GM18873 (cell line): ENCODE measurements around the gene SMOC1.

Source experiments
- ATAC-seq: cut with Tn5 transposase; IDR thresholded peaks from one replicate; pipeline ENCODE4 v1.9.1; 2021; ENCODE audit warnings: mild to moderate bottlenecking, moderate library complexity, moderate number of reproducible peaks; ENCODE audit not compliant: unreplicated experiment, low FRiP score

The SMOC1 gene

DNA sequence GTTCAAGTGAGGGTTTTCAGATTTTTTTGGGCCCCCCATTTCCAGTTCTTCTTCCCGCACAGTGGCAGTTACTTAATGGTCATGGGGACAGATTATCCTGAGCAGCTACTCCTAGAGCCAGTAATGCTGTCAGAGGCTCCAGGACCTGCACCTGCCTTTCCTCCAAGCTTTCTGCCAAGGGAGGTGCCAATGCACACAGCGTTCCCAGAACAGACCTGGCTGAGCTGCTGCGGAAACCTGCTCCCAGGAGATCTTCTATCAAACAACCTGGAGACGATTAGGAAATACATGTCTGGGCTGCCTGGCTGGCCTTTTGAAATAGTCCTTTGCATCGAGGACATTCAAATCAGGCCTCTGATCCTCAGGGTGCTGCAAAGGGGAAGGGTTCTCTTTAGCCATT lies 188.6 kb downstream of the SMOC1 start:
- ATAC-seq: no peak

DNA sequence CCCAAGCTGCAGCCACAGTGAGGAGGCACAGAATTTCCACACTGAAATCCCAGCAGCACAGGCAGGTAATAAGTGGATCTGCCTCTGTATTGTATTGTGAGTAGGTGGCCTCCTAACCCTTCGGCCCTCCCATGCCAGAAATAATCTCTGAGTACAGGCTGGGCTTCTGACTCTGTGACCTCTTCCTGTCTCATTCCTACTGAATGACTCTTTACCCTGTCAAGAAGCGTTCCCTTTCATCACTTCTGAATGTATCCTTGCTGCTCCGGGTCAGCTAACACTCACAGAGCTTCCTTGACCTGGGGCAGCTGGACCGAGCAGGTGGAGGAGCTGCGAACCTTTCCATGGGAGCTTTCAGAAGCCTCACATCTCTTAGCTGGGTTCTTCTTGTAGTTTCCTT lies 190.0 kb downstream of the SMOC1 start:
- ATAC-seq: no peak

DNA sequence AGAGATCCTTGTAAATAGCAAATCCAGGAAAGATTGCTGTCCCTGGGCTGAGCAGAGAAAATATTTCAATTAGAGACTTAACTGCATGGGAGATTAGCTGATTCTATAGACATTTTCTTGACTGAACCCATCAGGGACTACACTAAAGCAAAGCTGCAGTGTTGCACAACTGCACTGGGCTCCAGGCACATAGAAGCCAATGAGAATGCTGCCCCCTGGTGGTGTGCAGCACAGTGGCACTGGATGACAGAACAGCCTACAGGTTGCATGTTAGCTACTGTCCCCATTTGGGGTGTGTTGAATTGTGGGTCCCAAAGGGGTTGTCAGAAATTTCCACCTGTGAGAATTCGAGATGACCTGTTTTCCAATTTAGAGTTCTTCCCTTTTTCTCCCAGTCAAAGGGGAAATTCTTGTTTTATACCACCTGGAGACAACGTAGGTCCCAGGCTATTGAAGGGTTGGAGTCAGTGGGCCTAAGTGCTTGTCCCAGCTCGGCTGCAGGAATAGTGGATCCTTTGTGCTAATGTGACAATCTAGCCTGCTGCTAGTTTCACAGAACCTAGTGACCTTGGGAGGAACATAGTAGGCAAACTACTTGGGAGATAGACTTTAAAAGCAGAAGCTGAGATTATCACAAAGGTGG lies 194.8 kb downstream of the SMOC1 start:
- no peak for ATAC-seq

DNA sequence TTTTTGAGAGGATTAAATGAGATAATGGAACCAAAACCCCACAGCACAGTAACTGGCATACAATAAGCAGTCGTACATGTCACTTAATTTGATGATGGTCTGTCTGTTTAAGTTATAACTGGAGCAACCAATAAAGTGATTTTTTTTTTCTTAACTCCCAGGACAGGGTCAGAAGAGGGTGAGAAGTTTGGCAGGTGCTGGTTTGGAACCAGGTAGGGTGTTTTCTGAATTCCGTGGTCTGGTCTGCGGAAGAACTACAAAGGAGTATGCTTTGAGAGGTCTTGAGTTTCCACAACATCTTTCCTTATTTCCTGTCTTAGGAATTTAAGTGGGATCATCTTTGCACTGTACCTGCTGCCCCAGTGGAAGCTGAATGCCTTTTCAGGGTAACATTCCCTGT lies 197.8 kb downstream of the SMOC1 start:
- no peak for ATAC-seq

DNA sequence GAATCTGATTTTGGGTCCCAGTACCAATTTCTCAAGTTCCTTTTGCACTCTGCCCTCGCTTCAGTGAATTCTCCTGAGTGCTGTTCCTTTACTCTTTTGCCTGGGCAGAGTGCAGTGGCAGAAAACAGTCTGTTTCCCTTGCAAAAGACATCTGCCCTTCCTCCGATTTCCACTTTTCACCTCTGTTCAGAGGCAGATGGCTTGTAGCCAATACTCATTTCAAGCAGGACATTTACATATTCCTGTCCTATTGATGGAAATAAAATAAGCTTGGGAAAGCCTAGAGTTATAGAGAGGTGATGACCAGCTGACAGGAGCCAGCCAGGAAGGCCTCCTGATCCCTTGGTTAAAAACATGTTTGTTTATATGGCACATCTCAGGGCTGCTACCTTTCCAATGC lies 198.5 kb downstream of the SMOC1 start:
- ATAC-seq: no peak

DNA sequence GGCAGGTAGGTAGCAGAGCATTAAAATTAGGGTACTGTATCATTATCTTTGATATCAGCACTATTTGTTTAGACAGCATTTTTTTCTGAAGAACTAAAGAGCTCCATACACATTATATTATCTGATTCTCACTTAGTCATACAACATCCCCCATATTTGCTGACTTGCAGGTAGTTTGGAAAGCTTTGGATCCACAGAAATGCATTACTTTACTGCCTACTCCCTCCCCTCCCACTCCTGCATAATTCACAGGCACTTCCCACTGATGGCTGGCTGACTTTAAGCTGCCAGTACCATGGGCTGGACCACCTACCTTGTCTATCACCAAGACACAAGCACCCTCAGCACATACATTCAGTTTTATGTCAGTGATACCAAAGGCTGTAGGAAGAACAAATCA lies 199.1 kb downstream of the SMOC1 start:
- no peak for ATAC-seq

DNA sequence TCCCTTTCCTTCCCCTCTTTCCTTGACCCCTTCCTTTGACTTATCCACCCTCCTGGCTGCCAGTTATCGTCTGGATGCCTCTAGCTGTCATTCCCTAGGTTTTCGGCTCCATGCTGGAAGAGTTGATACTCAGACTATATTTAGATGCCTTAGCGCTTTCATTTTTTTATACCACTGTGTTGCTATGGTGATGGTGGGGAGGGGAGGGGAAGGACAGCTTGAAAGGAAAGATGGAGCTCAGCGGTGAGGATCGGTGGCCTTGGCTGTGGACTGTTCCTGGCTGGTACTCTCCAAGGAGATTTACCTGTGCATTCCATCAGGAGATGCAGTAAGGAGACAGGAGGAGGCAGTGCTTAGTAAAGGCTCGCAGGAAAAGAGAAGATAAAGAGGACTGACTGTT lies 200.9 kb downstream of the SMOC1 start:
- no peak for ATAC-seq
